HCT116 (cell line): Measurements from ENCODE around the gene RNF222. TPM values are rescaled to one million over a fixed set of nuclear protein-coding genes. Genes with fewer than 3 reads are reported as not detected.

ENCODE experiments used
- ATAC-seq: fragments of 200-7000 bp; cut with Tn5 transposase; 2 replicates; pipeline ENCODE4 v1.9.1; 2020; ENCODE audit warnings: mild to moderate bottlenecking, moderate library complexity
- BruUV-seq: library from RNA; stranded (reverse); fragments of 400-500 nt; replicated peaks from 2 replicates; lab custom pipeline; 2021; lab: Mats Ljungman, UMichigan
- CTCF ChIA-PET: fragments of 300-600 bp; sonication (Branson Sonifier 250); formaldehyde crosslinking; loops from one replicate; lab custom pipeline; 2021; ENCODE audit warnings: antibody characterized with exemption; lab: Charles Lee
- POLR2A ChIA-PET: fragments of 300-600, 350-600 bp; sonication (Branson Sonifier 250); formaldehyde crosslinking; loops from one replicate; lab custom pipeline; 2021; ENCODE audit warnings: antibody characterized with exemption; lab: Charles Lee
- RAD21 ChIA-PET, 2 experiments: fragments of 300-600 bp; sonication (Branson Sonifier 250); formaldehyde crosslinking; loops; one replicate each; lab custom pipeline; 2023; ENCODE audit warnings: low total read pairs in 2 of 2; ENCODE audit not compliant: uncharacterized antibody in 2 of 2, unreplicated experiment in 2 of 2, low non-redundant PET in 1 of 2; lab: Charles Lee
- DNase-seq: peaks from one replicate; pipeline ENCODE4 v3.0.0-alpha.2; 2010; ENCODE audit warnings: low read depth, low spot score
- H2AFZ ChIP-seq: fragments of 200-600 bp; shearing (Covaris generic), sonication (generic); 2 replicates; pipeline ENCODE4 v1.6.1; 2017; ENCODE audit warnings: low read depth, mixed run types, mixed read lengths, antibody characterized with exemption, low read length; ENCODE audit not compliant: poor library complexity, severe bottlenecking
- H3K27ac ChIP-seq: 2 replicates; pipeline ENCODE4 v1.5.1; 2012; ENCODE audit warnings: low read depth, low read length
- H3K27me3 ChIP-seq: fragments of 200-600 bp; sonication (generic); 2 replicates; pipeline ENCODE4 v1.6.1; 2016; ENCODE audit warnings: mixed run types, low read length, mixed read lengths; ENCODE audit not compliant: insufficient read depth
- H3K36me3 ChIP-seq, 2 experiments: fragments of 200-500 bp in 1 of 2; fragments of 200-600 bp in 1 of 2; sonication (Bioruptor generic) in 1 of 2; sonication (generic) in 1 of 2; 2 replicates each; pipeline versions ENCODE4 v1.5.1 to v1.6.1; 2014 to 2016; ENCODE audit warnings: low read length in 2 of 2, inconsistent platforms in 1 of 2, mixed read lengths in 1 of 2, mixed run types in 1 of 2; ENCODE audit not compliant: insufficient read depth in 2 of 2, control insufficient read depth in 1 of 2
- H3K4me1 ChIP-seq, 2 experiments: fragments of 200-600 bp in 1 of 2; sonication (generic) in 1 of 2; 2 replicates each; pipeline versions ENCODE4 v1.5.1 to v1.6.1; 2012 to 2017; ENCODE audit warnings: low read length in 2 of 2, inconsistent platforms in 1 of 2, mild to moderate bottlenecking in 1 of 2, mixed read lengths in 1 of 2, mixed run types in 1 of 2, moderate library complexity in 1 of 2; ENCODE audit not compliant: insufficient read depth in 2 of 2, control insufficient read depth in 1 of 2
- H3K4me2 ChIP-seq: fragments of 200-600 bp; sonication (generic); 2 replicates; pipeline ENCODE4 v1.6.1; 2017; ENCODE audit warnings: mixed run types, low read length, mixed read lengths
- H3K4me3 ChIP-seq, 2 experiments: fragments of 200-600 bp in 1 of 2; sonication (generic) in 1 of 2; replicated peaks in 1 of 2; 2 replicates each; pipeline ENCODE4 v1.5.1; 2011 to 2016; ENCODE audit warnings: low read length in 2 of 2, control low read depth in 1 of 2, low read depth in 1 of 2, mild to moderate bottlenecking in 1 of 2, mixed read lengths in 1 of 2, mixed run types in 1 of 2
- H3K79me2 ChIP-seq: fragments of 200-600 bp; sonication (generic); 2 replicates; pipeline ENCODE4 v1.6.1; 2017; ENCODE audit warnings: mild to moderate bottlenecking, mixed run types, low read length, moderate library complexity, mixed read lengths; ENCODE audit not compliant: insufficient read depth
- H3K9ac ChIP-seq: fragments of 200-600 bp; sonication (generic); 2 replicates; pipeline ENCODE4 v1.6.1; 2016; ENCODE audit warnings: low read length, mixed read lengths
- H3K9me2 ChIP-seq: fragments of 200-600 bp; sonication (generic), shearing (Covaris generic); 2 replicates; pipeline ENCODE4 v1.6.1; 2017; ENCODE audit warnings: mixed run types, mild to moderate bottlenecking, moderate library complexity; ENCODE audit not compliant: insufficient read depth
- H3K9me3 ChIP-seq, 2 experiments: fragments of 200-500 bp in 1 of 2; fragments of 200-600 bp in 1 of 2; sonication (Bioruptor generic) in 1 of 2; sonication (generic) in 1 of 2; 2 replicates each; pipeline ENCODE4 v1.6.1; 2014 to 2017; ENCODE audit warnings: low read length in 2 of 2, mixed read lengths in 2 of 2, inconsistent platforms in 1 of 2, low read depth in 1 of 2, mild to moderate bottlenecking in 1 of 2, mixed run types in 1 of 2, moderate library complexity in 1 of 2; ENCODE audit not compliant: control insufficient read depth in 1 of 2, insufficient read depth in 1 of 2
- H4K20me1 ChIP-seq: fragments of 200-600 bp; sonication (generic), shearing (Covaris generic); 2 replicates; pipeline ENCODE4 v1.6.1; 2017; ENCODE audit warnings: mixed run types, mild to moderate bottlenecking, moderate library complexity; ENCODE audit not compliant: insufficient read depth
- ELF1 ChIP-seq: IDR thresholded peaks from 2 replicates; pipeline ENCODE4 v1.6.1; 2012; ENCODE audit warnings: low read depth, borderline replicate concordance
- EZH2phosphoT487 ChIP-seq: fragments of 200-600 bp; IDR thresholded peaks from 2 replicates; pipeline ENCODE4 v1.6.1; 2018; ENCODE audit warnings: antibody characterized with exemption, borderline replicate concordance
- POLR2A ChIP-seq: IDR thresholded peaks from 2 replicates; pipeline ENCODE4 v1.7.0; 2011; ENCODE audit warnings: borderline replicate concordance; ENCODE audit not compliant: insufficient read depth, insufficient read length; ENCODE audit errors: extremely low read depth
- POLR2AphosphoS5 ChIP-seq: IDR thresholded peaks from 2 replicates; pipeline ENCODE4 v1.6.1; 2011; ENCODE audit warnings: mild to moderate bottlenecking, low read depth, low read length, moderate library complexity
- RAD21 ChIP-seq: IDR thresholded peaks from 2 replicates; pipeline ENCODE4 v1.6.1; 2012; ENCODE audit warnings: low read depth, mild to moderate bottlenecking
- SP1 ChIP-seq: IDR thresholded peaks from 2 replicates; pipeline ENCODE4 v1.6.1; 2012; ENCODE audit warnings: low read depth
- SRF ChIP-seq: IDR thresholded peaks from 2 replicates; pipeline ENCODE4 v1.6.1; 2012; ENCODE audit warnings: low read depth
- TCF7L2 ChIP-seq: IDR thresholded peaks from 2 replicates; pipeline ENCODE4 v1.7.0; 2011; ENCODE audit warnings: borderline replicate concordance, inconsistent platforms; ENCODE audit not compliant: insufficient read depth, insufficient read length; ENCODE audit errors: extremely low read depth
- ZFX ChIP-seq: fragments of 450-650 bp; IDR thresholded peaks from 2 replicates; pipeline ENCODE4 v1.6.1; 2017
- intact Hi-C: fragments of 100-400 bp; cut with micrococcal nuclease; formaldehyde crosslinking; loops from 2 replicates; pipeline ENCODE4 v1.10.0; 2022
- total RNA-seq: library from RNA; stranded (reverse); gene quantifications from one replicate; pipeline ENCODE4 v1.2.1, GENCODE V29; 2021; ENCODE audit not compliant: unreplicated experiment
- TF ChIP-seq, protein P1 (sequence below): IDR thresholded peaks from 2 replicates; pipeline ENCODE4 v1.6.1; 2012
- TF ChIP-seq, protein P2 (sequence below): IDR thresholded peaks from 2 replicates; pipeline ENCODE4 v1.6.1; 2012; ENCODE audit warnings: low read depth

RNF222 gene
- total RNA-seq, 1 experiment from 2014 or later: not detected

DNA sequence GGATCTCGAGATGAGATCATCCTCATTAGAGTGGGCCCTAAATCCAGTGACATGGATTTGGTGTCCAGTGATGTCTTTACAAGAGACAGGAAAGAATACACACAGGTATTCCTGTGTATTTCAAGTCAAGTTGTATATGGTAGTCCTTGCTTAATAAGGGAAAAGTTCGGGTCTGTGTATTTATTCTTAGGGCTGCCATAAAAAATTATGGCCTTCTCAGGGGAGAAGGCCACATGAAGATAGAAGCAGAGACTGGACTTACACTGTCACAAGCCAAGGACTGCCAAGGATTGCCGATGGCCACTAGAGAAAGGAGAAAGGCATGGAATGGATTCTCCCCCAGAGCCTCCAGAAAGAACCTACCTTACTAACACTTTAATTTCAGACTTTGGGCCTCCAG is 29.4 kb downstream of the RNF222 start:
- no peak overlapping the region for H2AFZ ChIP-seq
- H3K27me3 ChIP-seq: no peaks in the 10 kb centered on the region
- RAD21 ChIA-PET: no interaction called here
- CTCF ChIA-PET: no interaction called here
- DNase-seq (no peak), ATAC-seq (no peak)
- H3K9ac ChIP-seq: no peak overlapping the region
- no peak overlapping the region for H3K27ac ChIP-seq
- peaks cover 0 to 3% of the 10 kb centered on the region in 2 experiments; a peak in 1 of 4 replicates for H3K4me1 ChIP-seq
- no peak overlapping the region for H3K4me3 ChIP-seq
- H3K36me3 ChIP-seq: 0 out of 4 replicates have a peak, but pooled peaks cover 0 to 2% of the 10 kb centered on the region in 2 experiments
- TF ChIP-seq POLR2A (no peak), ZFX (no peak), TCF7L2 (no peak), RAD21 (no peak), SP1 (no peak), POLR2AphosphoS5 (no peak), EZH2phosphoT487 (no peak), ELF1 (no peak), SRF (no peak)
- TF ChIP-seq, protein P1, sequence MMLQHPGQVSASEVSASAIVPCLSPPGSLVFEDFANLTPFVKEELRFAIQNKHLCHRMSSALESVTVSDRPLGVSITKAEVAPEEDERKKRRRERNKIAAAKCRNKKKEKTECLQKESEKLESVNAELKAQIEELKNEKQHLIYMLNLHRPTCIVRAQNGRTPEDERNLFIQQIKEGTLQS: no peak
- TF ChIP-seq, protein P2, sequence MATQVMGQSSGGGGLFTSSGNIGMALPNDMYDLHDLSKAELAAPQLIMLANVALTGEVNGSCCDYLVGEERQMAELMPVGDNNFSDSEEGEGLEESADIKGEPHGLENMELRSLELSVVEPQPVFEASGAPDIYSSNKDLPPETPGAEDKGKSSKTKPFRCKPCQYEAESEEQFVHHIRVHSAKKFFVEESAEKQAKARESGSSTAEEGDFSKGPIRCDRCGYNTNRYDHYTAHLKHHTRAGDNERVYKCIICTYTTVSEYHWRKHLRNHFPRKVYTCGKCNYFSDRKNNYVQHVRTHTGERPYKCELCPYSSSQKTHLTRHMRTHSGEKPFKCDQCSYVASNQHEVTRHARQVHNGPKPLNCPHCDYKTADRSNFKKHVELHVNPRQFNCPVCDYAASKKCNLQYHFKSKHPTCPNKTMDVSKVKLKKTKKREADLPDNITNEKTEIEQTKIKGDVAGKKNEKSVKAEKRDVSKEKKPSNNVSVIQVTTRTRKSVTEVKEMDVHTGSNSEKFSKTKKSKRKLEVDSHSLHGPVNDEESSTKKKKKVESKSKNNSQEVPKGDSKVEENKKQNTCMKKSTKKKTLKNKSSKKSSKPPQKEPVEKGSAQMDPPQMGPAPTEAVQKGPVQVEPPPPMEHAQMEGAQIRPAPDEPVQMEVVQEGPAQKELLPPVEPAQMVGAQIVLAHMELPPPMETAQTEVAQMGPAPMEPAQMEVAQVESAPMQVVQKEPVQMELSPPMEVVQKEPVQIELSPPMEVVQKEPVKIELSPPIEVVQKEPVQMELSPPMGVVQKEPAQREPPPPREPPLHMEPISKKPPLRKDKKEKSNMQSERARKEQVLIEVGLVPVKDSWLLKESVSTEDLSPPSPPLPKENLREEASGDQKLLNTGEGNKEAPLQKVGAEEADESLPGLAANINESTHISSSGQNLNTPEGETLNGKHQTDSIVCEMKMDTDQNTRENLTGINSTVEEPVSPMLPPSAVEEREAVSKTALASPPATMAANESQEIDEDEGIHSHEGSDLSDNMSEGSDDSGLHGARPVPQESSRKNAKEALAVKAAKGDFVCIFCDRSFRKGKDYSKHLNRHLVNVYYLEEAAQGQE: no peak
- intact Hi-C loops: no loop called here
- H4K20me1 ChIP-seq: no peaks in the 10 kb centered on the region
- no peaks in the 10 kb centered on the region for H3K79me2 ChIP-seq
- no peaks in the 10 kb centered on the region for H3K9me3 ChIP-seq
- no peaks in the 10 kb centered on the region for H3K9me2 ChIP-seq
- BruUV-seq: no TSS peak
- H3K4me2 ChIP-seq: no peak overlapping the region
- POLR2A ChIA-PET: no interaction called here
